AG04450 (cell line): ENCODE results near the gene SSTR3. TPM values are rescaled to one million over a fixed set of nuclear protein-coding genes. Genes with fewer than 3 reads are reported as not detected.
"Not testable (repeated sequence)": the region's sequence is repeated elsewhere in the genome, so short reads cannot be mapped to it uniquely, and the experiment has no call there.

Experiments
- CTCF ChIA-PET: fragments of 300-600, 350-600 bp; formaldehyde crosslinking; extraction: SDS; loops from one replicate; lab custom pipeline; 2022; ENCODE audit warnings: antibody characterized with exemption, inconsistent platforms; lab: Charles Lee
- POLR2A ChIA-PET: fragments of 350-600 bp; formaldehyde crosslinking; extraction: SDS; loops from one replicate; lab custom pipeline; 2021; ENCODE audit warnings: antibody characterized with exemption, inconsistent platforms; lab: Yijun Ruan, JAX
- DNase-seq: peaks from one replicate; pipeline ENCODE4 v3.0.0-alpha.2; 2011; ENCODE audit warnings: low read depth, low spot score
- H3K27ac ChIP-seq: one replicate; pipeline ENCODE4 v1.5.1; 2012; ENCODE audit warnings: low read depth, low read length, control low read depth
- H3K27me3 ChIP-seq: one replicate; pipeline ENCODE4 v1.6.0; 2012; ENCODE audit warnings: low read length; ENCODE audit not compliant: control insufficient read depth, insufficient read depth
- H3K4me3 ChIP-seq: 2 replicates; pipeline ENCODE4 v1.5.1; 2011; ENCODE audit warnings: mild to moderate bottlenecking, low read depth, low read length, control low read depth
- H3K9me3 ChIP-seq: 2 replicates; pipeline ENCODE4 v1.5.1; 2012; ENCODE audit warnings: low read length; ENCODE audit not compliant: control insufficient read depth, insufficient read depth
- polyA plus RNA-seq: library from polyadenylated mRNA; depleted of rRNA; stranded (reverse); fragments of >200 nt; gene quantifications from 2 replicates; pipeline ENCODE4 v1.2.3, GENCODE V29; 2011
- TF ChIP-seq, protein P1 (sequence below): IDR thresholded peaks from 2 replicates; pipeline ENCODE4 v1.5.1; 2011; ENCODE audit warnings: low read depth, low read length, control low read depth, inconsistent platforms

SSTR3 gene
- polyA plus RNA-seq, 1 experiment, result 0.06 TPM

DNA sequence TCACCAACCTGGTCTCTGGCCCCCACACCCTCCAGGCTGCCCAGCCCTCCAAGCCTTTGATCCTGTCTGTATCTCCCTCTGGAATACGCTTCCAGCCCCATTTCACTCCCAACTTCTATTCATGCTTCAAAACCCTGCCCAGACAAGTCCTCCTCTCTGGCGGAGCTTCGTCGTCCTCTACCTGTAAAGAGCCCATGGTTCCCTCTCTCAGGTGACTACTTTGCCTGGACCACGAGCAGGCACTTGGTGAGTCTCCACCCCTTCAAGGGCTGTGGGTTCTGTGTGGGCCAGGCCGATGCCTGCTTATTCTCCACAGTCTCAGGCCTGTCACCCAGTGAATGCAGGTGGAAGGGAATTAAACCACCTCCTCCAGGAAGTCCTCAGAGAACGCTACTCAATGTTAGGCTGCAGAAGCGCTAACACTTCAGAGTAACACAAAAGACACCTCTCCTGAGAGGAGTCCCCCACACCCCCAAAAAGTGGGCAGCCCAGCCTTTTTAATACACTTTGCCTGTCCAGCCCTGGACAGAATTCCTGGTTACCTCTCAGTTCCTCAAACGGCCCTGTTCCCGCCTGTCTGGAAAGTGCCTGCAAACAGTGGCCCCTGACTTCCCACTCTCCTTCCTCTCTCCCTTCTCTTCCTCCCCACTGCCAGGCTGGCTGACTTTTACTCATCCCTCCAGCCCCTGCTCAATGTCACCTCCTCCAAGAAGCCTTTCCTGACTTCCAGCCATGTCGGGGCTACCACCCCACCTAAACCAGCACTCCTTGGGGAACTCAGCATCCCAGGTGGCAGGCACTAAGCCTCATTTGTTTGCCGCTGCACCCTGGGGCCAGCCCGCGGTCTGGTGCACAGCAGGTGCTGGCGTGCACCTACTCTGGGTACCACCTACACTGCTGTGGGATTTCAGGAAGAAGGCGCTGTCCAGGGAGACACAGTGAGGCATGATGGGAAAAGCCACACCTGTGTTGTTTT, 22.7 kb upstream of the SSTR3 start:
- Histone ChIP-seq H3K4me3 (no peak overlapping the region), H3K27ac (no peak overlapping the region), H3K9me3 (no peaks in the 10 kb centered on the region), H3K27me3 (no peaks in the 10 kb centered on the region)
- ChIA-PET CTCF (no interaction called here), POLR2A (no interaction called here)
- no peak for DNase-seq
- TF ChIP-seq, protein P1, sequence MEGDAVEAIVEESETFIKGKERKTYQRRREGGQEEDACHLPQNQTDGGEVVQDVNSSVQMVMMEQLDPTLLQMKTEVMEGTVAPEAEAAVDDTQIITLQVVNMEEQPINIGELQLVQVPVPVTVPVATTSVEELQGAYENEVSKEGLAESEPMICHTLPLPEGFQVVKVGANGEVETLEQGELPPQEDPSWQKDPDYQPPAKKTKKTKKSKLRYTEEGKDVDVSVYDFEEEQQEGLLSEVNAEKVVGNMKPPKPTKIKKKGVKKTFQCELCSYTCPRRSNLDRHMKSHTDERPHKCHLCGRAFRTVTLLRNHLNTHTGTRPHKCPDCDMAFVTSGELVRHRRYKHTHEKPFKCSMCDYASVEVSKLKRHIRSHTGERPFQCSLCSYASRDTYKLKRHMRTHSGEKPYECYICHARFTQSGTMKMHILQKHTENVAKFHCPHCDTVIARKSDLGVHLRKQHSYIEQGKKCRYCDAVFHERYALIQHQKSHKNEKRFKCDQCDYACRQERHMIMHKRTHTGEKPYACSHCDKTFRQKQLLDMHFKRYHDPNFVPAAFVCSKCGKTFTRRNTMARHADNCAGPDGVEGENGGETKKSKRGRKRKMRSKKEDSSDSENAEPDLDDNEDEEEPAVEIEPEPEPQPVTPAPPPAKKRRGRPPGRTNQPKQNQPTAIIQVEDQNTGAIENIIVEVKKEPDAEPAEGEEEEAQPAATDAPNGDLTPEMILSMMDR, result no peak

DNA sequence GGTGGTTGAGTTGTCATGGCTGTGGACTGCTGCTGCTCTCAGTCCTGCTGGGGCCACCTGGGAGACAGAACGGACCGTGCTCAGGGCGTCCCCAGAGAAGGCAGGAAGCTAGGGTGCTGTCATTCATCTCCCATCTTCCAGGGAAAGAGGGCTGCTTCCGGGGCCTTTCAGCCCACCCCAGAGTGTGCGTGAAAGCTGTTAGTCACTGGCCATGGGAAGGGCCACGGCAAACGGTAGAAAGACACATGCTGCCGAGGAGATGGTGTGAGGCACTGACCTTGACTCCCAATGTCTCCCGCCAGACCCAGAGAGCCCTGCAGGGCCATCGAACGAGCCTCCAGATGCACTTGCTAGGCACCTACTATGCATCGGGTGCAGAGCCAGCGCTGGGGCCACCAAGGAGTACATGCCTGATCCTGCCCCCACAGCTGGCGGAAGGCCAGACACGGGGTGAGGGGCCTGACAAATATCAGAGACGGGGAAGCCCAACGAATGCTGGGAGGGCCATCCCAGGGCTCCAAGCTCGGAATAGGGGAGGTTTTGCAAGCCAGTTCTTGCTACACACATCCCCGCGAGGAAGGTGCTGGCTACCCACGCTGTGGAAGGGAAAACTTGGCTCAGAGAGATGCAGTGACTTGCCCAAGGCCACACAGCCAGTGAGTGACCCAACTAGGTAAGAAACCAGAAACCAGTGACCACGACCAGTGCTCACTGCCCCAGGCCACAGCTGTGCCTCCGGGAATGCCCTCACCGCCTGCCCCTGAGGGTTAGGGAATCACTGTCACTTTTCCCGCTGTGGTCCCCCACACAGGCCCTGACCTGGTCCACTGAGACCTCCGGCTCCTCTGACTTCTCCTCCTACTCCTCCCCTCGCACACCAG, 21.7 kb upstream of the SSTR3 start:
- no peak overlapping the region for H3K27ac ChIP-seq
- CTCF ChIA-PET, result interaction anchor here (0.8 kb wide), 1 partner anchor 34 kb away, joined by 3 read pairs; no protein-coding TSS in a partner anchor
- H3K4me3 ChIP-seq, result no peak overlapping the region
- no peaks in the 10 kb centered on the region for H3K9me3 ChIP-seq
- POLR2A ChIA-PET, result no interaction called here
- DNase-seq, result no peak
- TF ChIP-seq, protein P1, result no peak
- H3K27me3 ChIP-seq, result no peaks in the 10 kb centered on the region

DNA sequence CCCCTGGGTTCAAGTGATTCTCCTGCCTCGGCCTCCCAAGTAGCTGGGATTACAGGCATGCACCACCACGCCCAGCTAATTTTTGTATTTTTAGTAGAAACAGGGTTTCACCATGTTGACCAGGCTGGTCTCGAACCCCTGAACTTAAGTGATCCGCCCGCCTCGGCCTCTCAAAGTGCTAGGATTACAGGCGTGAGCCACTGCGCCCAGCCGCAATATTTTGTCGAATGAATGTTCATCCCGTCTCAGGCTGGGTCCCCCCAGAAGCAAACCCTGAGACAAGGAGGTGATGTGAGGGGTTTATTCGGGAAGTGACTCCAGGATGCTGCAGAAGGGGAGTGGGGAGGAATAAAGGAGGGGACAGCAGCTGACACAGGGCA, 21.1 kb upstream of the SSTR3 start:
- DNase-seq, H3K27ac ChIP-seq, H3K9me3 ChIP-seq, H3K4me3 ChIP-seq, H3K27me3 ChIP-seq, POLR2A ChIA-PET: not testable (repeated sequence)
- CTCF ChIA-PET, result interaction anchor here (0.8 kb wide), 1 partner anchor 34 kb away, joined by 3 read pairs; no protein-coding TSS in a partner anchor

DNA sequence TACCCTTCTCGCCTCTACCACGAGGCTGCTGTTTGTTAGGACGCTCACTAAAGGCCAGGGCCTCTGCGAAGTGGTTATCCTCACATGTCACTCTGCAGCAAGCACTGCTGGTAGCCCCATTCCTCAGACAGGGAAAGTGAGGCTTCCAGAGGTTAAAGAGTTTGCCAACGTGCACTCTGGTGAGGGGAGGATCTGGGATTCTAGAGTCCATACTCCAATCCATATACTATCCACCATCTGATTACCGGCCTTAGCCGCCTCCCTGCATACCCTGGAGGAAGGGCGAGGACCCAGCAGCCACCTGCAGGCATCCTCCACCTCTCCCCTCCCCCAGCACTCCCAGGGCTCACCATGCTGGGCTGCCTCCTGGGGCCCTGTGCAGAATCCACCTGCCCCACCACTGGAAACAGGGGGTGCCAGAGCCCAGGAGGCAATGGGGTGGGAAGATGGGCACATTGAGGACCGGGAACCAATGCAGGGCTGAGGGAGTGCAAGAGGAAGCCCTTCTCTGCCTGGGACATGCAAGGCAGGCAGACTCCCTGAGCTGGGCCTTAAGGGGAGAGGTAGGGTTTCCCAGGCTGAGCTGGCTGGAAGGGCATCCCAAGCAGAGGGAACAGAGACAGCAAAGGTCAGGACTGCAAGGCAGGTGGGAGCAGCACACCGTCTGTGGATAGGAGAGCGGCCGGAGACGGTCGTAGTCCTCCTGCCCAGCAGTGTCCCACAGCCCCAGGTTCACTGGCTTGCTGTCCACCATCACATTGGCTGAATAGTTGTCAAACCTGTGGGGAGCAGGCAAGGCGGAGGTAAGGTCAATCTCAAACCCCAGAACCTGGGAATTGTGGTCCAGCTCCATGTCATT, 20.1 kb upstream of the SSTR3 start:
- ChIA-PET POLR2A (no interaction called here), CTCF (no interaction called here)
- H3K4me3 ChIP-seq, result no peak overlapping the region
- TF ChIP-seq, protein P1, result no peak
- DNase-seq, result no peak
- no peaks in the 10 kb centered on the region for H3K9me3 ChIP-seq
- H3K27ac ChIP-seq, result no peak overlapping the region
- H3K27me3 ChIP-seq, result no peaks in the 10 kb centered on the region
